ENCODE data around the gene PPP2R5E.

PPP2R5E gene

GRCh38 chr14:63432888-63433552, 110.2 kb downstream of the PPP2R5E start:
- no peak for TF ChIP-seq CTCF (conservative IDR thresholded peaks at IDR 0.05; ENCODE audit: low read depth)
- H3K27ac ChIP-seq: no peak overlapping the region
- no peak for DNase-seq (ENCODE audit: low spot score)
- ChIA-PET POLR2A (ENCODE audit: low non-redundant PET) (no interaction called here), CTCF (interaction anchor here (0.6 kb wide), 1 partner anchor 10 kb away, joined by 4 read pairs; no protein-coding TSS in a partner anchor)

- TF ChIP-seq CTCF (conservative IDR thresholded peaks at IDR 0.05; ENCODE audit: low read depth): no peak
- ChIA-PET POLR2A (ENCODE audit: low non-redundant PET) (no interaction called here), CTCF (interaction anchor here (0.6 to 0.7 kb wide), 4 partner anchors 9 to 452 kb away, joined by 3 read pairs; no protein-coding TSS in a partner anchor)
- DNase-seq (ENCODE audit: low spot score): no peak
- no peak overlapping the region for H3K27ac ChIP-seq
Measured at GRCh38 chr14:63432228-63432627, 110.9 kb downstream of the PPP2R5E start.

- no peak for TF ChIP-seq CTCF (conservative IDR thresholded peaks at IDR 0.05; ENCODE audit: low read depth)
- no peak overlapping the region for H3K27ac ChIP-seq
- ChIA-PET POLR2A (ENCODE audit: low non-redundant PET) (no interaction called here), CTCF (interaction anchor here (0.6 to 0.7 kb wide), 3 partner anchors 8 to 212 kb away, joined by 3 to 6 read pairs (median 5); no protein-coding TSS in a partner anchor)
- DNase-seq (ENCODE audit: low spot score): no peak
Measured at GRCh38 chr14:63431466-63431865, 111.7 kb downstream of the PPP2R5E start.

GRCh38 chr14:63428486-63428885, 114.7 kb downstream of the PPP2R5E start:
- CTCF ChIA-PET: no interaction called here
- POLR2A ChIA-PET (ENCODE audit: low non-redundant PET): no interaction called here
- no peak for TF ChIP-seq CTCF (conservative IDR thresholded peaks at IDR 0.05; ENCODE audit: low read depth)

GRCh38 chr14:63426838-63427352, 116.3 kb downstream of the PPP2R5E start:
- TF ChIP-seq CTCF (conservative IDR thresholded peaks at IDR 0.05; ENCODE audit: low read depth): no peak
- no peak for DNase-seq (ENCODE audit: low spot score)
- ChIA-PET CTCF (interaction anchor here (0.7 to 0.9 kb wide), 2 partner anchors 16 to 32 kb away, joined by 5 to 6 read pairs; no protein-coding TSS in a partner anchor), POLR2A (ENCODE audit: low non-redundant PET) (no interaction called here)
- no peak overlapping the region for H3K27ac ChIP-seq

More at GRCh38 chr14:63428486-63428885, 114.7 kb downstream of the PPP2R5E start:
- DNase-seq (ENCODE audit: low spot score): no peak
- no peak overlapping the region for H3K27ac ChIP-seq

GRCh38 chr14:63423889-63424288, 119.3 kb downstream of the PPP2R5E start:
- H3K27ac ChIP-seq: no peak overlapping the region

More at GRCh38 chr14:63423889-63424288, 119.3 kb downstream of the PPP2R5E start:
- TF ChIP-seq CTCF (conservative IDR thresholded peaks at IDR 0.05; ENCODE audit: low read depth): no peak
- ChIA-PET POLR2A (ENCODE audit: low non-redundant PET) (no interaction called here), CTCF (interaction anchor here (0.6 kb wide), 2 partner anchors 8 to 9 kb away, joined by 3 to 4 read pairs; no protein-coding TSS in a partner anchor)
- DNase-seq (ENCODE audit: low spot score): no peak

All from RWPE1 (cell line).